Panc1 (cell line): ENCODE results near the gene CDCA3. TPM values are rescaled to one million over a fixed set of nuclear protein-coding genes. Genes with fewer than 3 reads are reported as not detected.

Experiments
- ATAC-seq: fragments of 200-7000 bp; cut with Tn5 transposase; 2 replicates; pipeline ENCODE4 v1.9.1; 2020; ENCODE audit warnings: mild to moderate bottlenecking, moderate library complexity
- BruUV-seq: library from RNA; stranded (reverse); fragments of 400-500 nt; replicated peaks from 2 replicates; lab custom pipeline; 2021; lab: Mats Ljungman, UMichigan
- CTCF ChIA-PET: fragments of 300-600 bp; sonication (Branson Sonifier 250); formaldehyde crosslinking; loops from one replicate; lab custom pipeline; 2022; ENCODE audit warnings: antibody characterized with exemption; lab: Charles Lee
- POLR2A ChIA-PET: fragments of 300-600 bp; sonication (Branson Sonifier 250); formaldehyde crosslinking; loops from one replicate; lab custom pipeline; 2022; ENCODE audit warnings: antibody characterized with exemption; lab: Charles Lee
- DNase-seq: peaks from one replicate; pipeline ENCODE4 v3.0.0-alpha.2; 2010; ENCODE audit warnings: low read depth, low spot score
- H3K27ac ChIP-seq: 2 replicates; pipeline ENCODE4 v1.5.1; 2011; ENCODE audit warnings: mild to moderate bottlenecking, low read length, inconsistent platforms
- H3K27me3 ChIP-seq: fragments of 200-500 bp; sonication (Bioruptor generic); 2 replicates; pipeline ENCODE4 v1.6.0; 2014; ENCODE audit warnings: low read length, inconsistent platforms; ENCODE audit not compliant: control insufficient read depth, insufficient read depth
- H3K36me3 ChIP-seq: fragments of 200-500 bp; sonication (Bioruptor generic); 2 replicates; pipeline ENCODE4 v1.5.1; 2014; ENCODE audit warnings: inconsistent platforms, mild to moderate bottlenecking, low read length, moderate library complexity; ENCODE audit not compliant: control insufficient read depth, insufficient read depth
- H3K4me1 ChIP-seq: 2 replicates; pipeline ENCODE4 v1.5.1; 2011; ENCODE audit warnings: inconsistent platforms, mild to moderate bottlenecking, low read length, moderate library complexity; ENCODE audit not compliant: control insufficient read depth, insufficient read depth
- H3K4me3 ChIP-seq, 2 experiments: 2 replicates each; pipeline ENCODE4 v1.5.1; 2011 to 2012; ENCODE audit warnings: low read depth in 2 of 2, low read length in 2 of 2, mild to moderate bottlenecking in 2 of 2, inconsistent platforms in 1 of 2, moderate library complexity in 1 of 2
- H3K9me3 ChIP-seq: fragments of 200-500 bp; sonication (Bioruptor generic); 2 replicates; pipeline ENCODE4 v1.5.1; 2014; ENCODE audit warnings: low read depth, mild to moderate bottlenecking, inconsistent platforms, low read length, moderate library complexity; ENCODE audit not compliant: control insufficient read depth, insufficient read depth
- CTCF ChIP-seq: fragments of 450-650 bp; IDR thresholded peaks from 2 replicates; pipeline ENCODE4 v1.5.1; 2017; ENCODE audit warnings: mild to moderate bottlenecking
- POLR2AphosphoS5 ChIP-seq: IDR thresholded peaks from 2 replicates; pipeline ENCODE4 v1.6.1; 2012; ENCODE audit warnings: mild to moderate bottlenecking, low read depth, low read length, moderate library complexity
- REST ChIP-seq, 2 experiments: IDR thresholded peaks; 2 replicates each; pipeline ENCODE4 v1.6.1; 2011 to 2012; ENCODE audit warnings: low read depth in 2 of 2, control low read depth in 1 of 2, low read length in 1 of 2, mild to moderate bottlenecking in 1 of 2, moderate library complexity in 1 of 2; ENCODE audit not compliant: insufficient read depth in 1 of 2
- SIN3A ChIP-seq: IDR thresholded peaks from 2 replicates; pipeline ENCODE4 v1.6.1; 2012; ENCODE audit warnings: low read depth, mild to moderate bottlenecking, low read length, moderate library complexity, borderline replicate concordance; ENCODE audit not compliant: insufficient read depth
- TCF7L2 ChIP-seq: IDR thresholded peaks from 2 replicates; pipeline ENCODE4 v1.6.1; 2011; ENCODE audit warnings: mild to moderate bottlenecking, low read depth, low read length, inconsistent platforms
- in situ Hi-C: cut with HindIII; loops from 2 replicates; pipeline ENCODE4 v1.10.0; 2016; ENCODE audit warnings: low sequenced_read_pairs, low pct_unique_long_range_greater_than_20kb
- intact Hi-C: fragments of 100-400 bp; cut with micrococcal nuclease; formaldehyde crosslinking; loops from one replicate; pipeline ENCODE4 v1.10.0; 2022; ENCODE audit not compliant: unreplicated experiment
- total RNA-seq: library from RNA; stranded (reverse); gene quantifications from one replicate; pipeline ENCODE4 v1.2.1, GENCODE V29; 2021; ENCODE audit not compliant: unreplicated experiment

Gene CDCA3
- total RNA-seq, 1 experiment from 2014 or later: 59.0 TPM

GRCh38 chr12:6850796-6851152 is 312 bp downstream of the CDCA3 start:
- Histone ChIP-seq H3K27me3 (no peaks in the 10 kb centered on the region), H3K36me3 (peaks cover 10% of the 10 kb centered on the region), H3K4me1 (peaks cover 15% of the 10 kb centered on the region), H3K9me3 (no peaks in the 10 kb centered on the region), H3K4me3 (peak overlapping the region; percentile 75 to 89), H3K27ac (peak overlapping the region; percentile 94)
- ChIA-PET POLR2A (interaction anchor here (0.9 to 1.1 kb wide), 2 partner anchors 76 to 127 kb away, joined by 3 read pairs; partner anchors contain the start of gene COPS7A), CTCF (no interaction called here)
- in situ Hi-C loops: no loop called here
- intact Hi-C loops: no loop called here
- BruUV-seq: TSS peak; percentile 92
- no peak for TF ChIP-seq POLR2AphosphoS5
- no peak for TF ChIP-seq REST (IDR thresholded peaks at IDR 0.05; ENCODE audit: insufficient read depth in 1 of 2, low read depth in 2 of 2, low read length in 1 of 2)
- no peak for TF ChIP-seq TCF7L2
- no peak for TF ChIP-seq CTCF
- TF ChIP-seq SIN3A: no peak
- DNase-seq (no peak), ATAC-seq (no peak)

- TF ChIP-seq REST (IDR thresholded peaks at IDR 0.05; ENCODE audit: insufficient read depth in 1 of 2, low read depth in 2 of 2, low read length in 1 of 2): no peak
- no peak for TF ChIP-seq POLR2AphosphoS5
- no peak for TF ChIP-seq TCF7L2
- TF ChIP-seq SIN3A: no peak
- TF ChIP-seq CTCF: no peak
- DNase-seq (no peak), ATAC-seq (no peak)
- peaks cover 15% of the 10 kb centered on the region for H3K4me1 ChIP-seq
- peaks cover 10% of the 10 kb centered on the region for H3K36me3 ChIP-seq
- H3K27ac ChIP-seq: peak overlapping the region; percentile 94
- intact Hi-C loops (no loop called here), in situ Hi-C loops (no loop called here)
- no peaks in the 10 kb centered on the region for H3K9me3 ChIP-seq
- BruUV-seq: no TSS peak
- CTCF ChIA-PET: no interaction called here
- POLR2A ChIA-PET: interaction anchor here (0.9 to 1.1 kb wide), 2 partner anchors 75 to 126 kb away, joined by 3 read pairs; partner anchors contain the start of gene COPS7A
- H3K4me3 ChIP-seq: peak overlapping the region; percentile 75 to 89
- H3K27me3 ChIP-seq: no peaks in the 10 kb centered on the region
Measured at GRCh38 chr12:6849976-6850560, 1.0 kb downstream of the CDCA3 start.
